Ovary (tissue), 9 donors: ENCODE data around the gene SELENON. TPM values are rescaled to one million over a fixed set of nuclear protein-coding genes. Genes with fewer than 3 reads are reported as not detected.

ENCODE experiments used
- DNase-seq, 5 donors: peaks; one replicate each; pipeline ENCODE4 v3.0.0-alpha.2; 2019 to 2020
- H3K27ac ChIP-seq, 2 donors: fragments of 200-600 bp; one replicate each; pipeline versions ENCODE4 v1.5.1 to v1.8.0; 2019 to 2022
- H3K27me3 ChIP-seq: fragments of 200-600 bp; one replicate; pipeline ENCODE4 v1.8.0; 2022
- H3K36me3 ChIP-seq: fragments of 200-600 bp; sonication (generic); one replicate; pipeline ENCODE4 v1.5.1; 2019
- H3K4me1 ChIP-seq: one replicate; pipeline ENCODE4 v1.8.1; 2013; ENCODE audit warnings: mild to moderate bottlenecking, moderate library complexity; ENCODE audit not compliant: insufficient read depth
- H3K4me3 ChIP-seq: fragments of 200-600 bp; sonication (generic); one replicate; pipeline ENCODE4 v1.5.1; 2017
- H3K9me3 ChIP-seq, 2 donors: fragments of 200-600 bp in 1 of 2; sonication (generic) in 1 of 2; one replicate each; pipeline versions ENCODE4 v1.5.1 to v1.8.1; 2013 to 2019; ENCODE audit warnings: mild to moderate bottlenecking in 1 of 2, moderate library complexity in 1 of 2
- EP300 ChIP-seq: sonication (generic); formaldehyde crosslinking; IDR thresholded peaks from one replicate; pipeline ENCODE4 v1.6.1; 2017; ENCODE audit warnings: antibody characterized with exemption
- POLR2A ChIP-seq: fragments of 450-650 bp; IDR thresholded peaks from one replicate; pipeline ENCODE4 v1.6.1; 2017; ENCODE audit warnings: antibody characterized with exemption, mild to moderate bottlenecking, moderate library complexity
- WGBS, 3 donors: extraction: QIAGEN DNeasy Blood & Tissue Kit in 1 of 3; methylation state at CpG; one replicate each; pipeline versions ENCODE4 v1.1.5 to v1.1.7; 2013 to 2017; 5-methylcytosine and 5-hydroxymethylcytosine counted together
- intact Hi-C, 4 donors: fragments of 100-400 bp; cut with DNase I; formaldehyde crosslinking; loops; one replicate each; pipeline versions ENCODE4 v1.11.0 to v1.15.1; 2022 to 2023
- polyA plus RNA-seq, 2 donors: library from polyadenylated mRNA; stranded (reverse); fragments of 200-250 nt in 1 of 2; fragments of 350-450 nt in 1 of 2; fragmentation: Illumina TruSeq in 1 of 2; extraction: RNeasy Lipid Tissue Mini Kit (QIAGEN cat#74804) in 1 of 2; gene quantifications; one replicate each; pipeline ENCODE4 v1.2.3, GENCODE V29; 2013 to 2014
- total RNA-seq, 7 donors: library from RNA; depleted of rRNA in 2 of 7; stranded (reverse); fragments of >200 nt in 2 of 7; fragmentation: NEBNext Ultra II Directional in 3 of 7; extraction: Animal tissue kit (Norgen Biotek cat#: 25700) in 3 of 7; gene quantifications; one replicate each; pipeline versions ENCODE4 v1.1.0 to v1.2.4, GENCODE V29; 2016 to 2023
- TF ChIP-seq, protein P1 (sequence below), 3 donors: fragments of 450-650 bp in 2 of 3; fragments of 200-600 bp in 1 of 3; IDR thresholded peaks; one replicate each; pipeline versions ENCODE4 v1.5.1 to v1.8.0; 2016 to 2022; ENCODE audit warnings: antibody characterized with exemption in 3 of 3, mild to moderate bottlenecking in 1 of 3
- donor health status: DM: no; HTN: no; CAD: no; lungs with moderate emphysema.
- donor health status: DM: no; HTN: no; CAD: no.
- donor health status: Bipolar disorder and iron deficiency.
- donor health status: DM: yes; HTN: yes; CAD: no.
- donor health status: DM: no; HTN: no; CAD: no.
- donor health status: DM: yes; HTN: yes; CAD: no.

Gene SELENON
- total and polyA plus RNA-seq, 9 donors = 13.9 to 139 (median 66.3) TPM

DNA sequence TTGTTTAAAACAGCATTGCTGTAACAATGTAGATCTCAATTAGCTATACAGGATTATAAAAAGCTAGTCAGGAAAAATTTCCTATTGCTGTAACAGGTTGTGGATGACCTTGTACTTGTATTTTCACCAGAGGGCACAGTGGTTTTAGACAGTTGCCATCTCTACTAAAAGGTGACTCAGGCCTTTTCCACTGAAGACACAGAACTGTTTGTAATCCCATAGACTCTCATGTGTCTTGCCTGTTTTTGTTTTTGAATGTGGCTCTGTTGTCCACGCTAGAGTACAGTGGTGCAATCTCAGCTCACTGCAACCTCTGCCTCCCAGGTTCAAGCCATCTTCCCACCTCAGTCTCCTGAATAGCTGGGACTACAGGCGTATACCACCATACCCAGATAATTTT lies 25.6 kb downstream of the SELENON start:
- 88 to 91% (median 91%) methylated on average over 2 of the region's 2 CpGs for WGBS, 3 donors
- H3K27me3 ChIP-seq = no peaks in the 10 kb centered on the region
- no peaks in the 10 kb centered on the region for H3K36me3 ChIP-seq
- no peak overlapping the region for H3K4me3 ChIP-seq
- intact Hi-C loops = loop anchor here in 2 of 4 donors (10.0 kb wide), 2 partner anchors 49 to 179 kb away; partner anchors contain the start of gene PAQR7 (in 2 of the 2)
- no peak overlapping the region for H3K27ac ChIP-seq
- H3K9me3 ChIP-seq = no peaks in the 10 kb centered on the region
- TF ChIP-seq EP300 (no peak), POLR2A (no peak)
- TF ChIP-seq, protein P1, sequence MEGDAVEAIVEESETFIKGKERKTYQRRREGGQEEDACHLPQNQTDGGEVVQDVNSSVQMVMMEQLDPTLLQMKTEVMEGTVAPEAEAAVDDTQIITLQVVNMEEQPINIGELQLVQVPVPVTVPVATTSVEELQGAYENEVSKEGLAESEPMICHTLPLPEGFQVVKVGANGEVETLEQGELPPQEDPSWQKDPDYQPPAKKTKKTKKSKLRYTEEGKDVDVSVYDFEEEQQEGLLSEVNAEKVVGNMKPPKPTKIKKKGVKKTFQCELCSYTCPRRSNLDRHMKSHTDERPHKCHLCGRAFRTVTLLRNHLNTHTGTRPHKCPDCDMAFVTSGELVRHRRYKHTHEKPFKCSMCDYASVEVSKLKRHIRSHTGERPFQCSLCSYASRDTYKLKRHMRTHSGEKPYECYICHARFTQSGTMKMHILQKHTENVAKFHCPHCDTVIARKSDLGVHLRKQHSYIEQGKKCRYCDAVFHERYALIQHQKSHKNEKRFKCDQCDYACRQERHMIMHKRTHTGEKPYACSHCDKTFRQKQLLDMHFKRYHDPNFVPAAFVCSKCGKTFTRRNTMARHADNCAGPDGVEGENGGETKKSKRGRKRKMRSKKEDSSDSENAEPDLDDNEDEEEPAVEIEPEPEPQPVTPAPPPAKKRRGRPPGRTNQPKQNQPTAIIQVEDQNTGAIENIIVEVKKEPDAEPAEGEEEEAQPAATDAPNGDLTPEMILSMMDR (IDR thresholded peaks at IDR 0.05) = no peak
- peaks cover 8% of the 10 kb centered on the region for H3K4me1 ChIP-seq
- no peak for DNase-seq

DNA sequence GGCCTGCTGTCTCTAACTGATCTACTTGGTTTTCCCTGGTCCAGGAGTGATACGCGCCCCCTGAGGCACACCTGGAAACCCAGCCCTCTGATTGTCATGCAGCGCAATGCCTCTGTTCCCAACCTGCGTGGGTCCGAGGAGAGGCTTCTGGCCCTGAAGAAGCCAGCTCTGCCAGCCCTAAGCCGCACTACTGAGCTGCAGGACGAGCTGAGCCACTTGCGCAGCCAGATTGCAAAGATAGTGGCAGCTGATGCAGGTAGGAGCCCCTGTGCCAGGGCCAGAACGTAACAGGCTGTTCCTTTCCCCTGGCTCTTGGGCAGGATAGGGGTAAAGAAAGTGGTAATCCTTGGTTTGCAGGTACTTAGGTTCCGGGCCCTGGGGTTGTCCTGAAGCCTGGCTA lies 26.6 kb downstream of the SELENON start:
- TF ChIP-seq, protein P1 (IDR thresholded peaks at IDR 0.05) = no peak
- TF ChIP-seq EP300 = no peak
- no peak for TF ChIP-seq POLR2A
- DNase-seq = no peak
- no peaks in the 10 kb centered on the region for H3K9me3 ChIP-seq
- H3K4me1 ChIP-seq = peaks cover 2% of the 10 kb centered on the region
- 92 to 100% (median 92%) methylated on average over 6 to 10 of the region's 10 CpGs for WGBS, 3 donors
- no peaks in the 10 kb centered on the region for H3K27me3 ChIP-seq
- intact Hi-C loops = loop anchor here in 2 of 4 donors (10.0 kb wide), 2 partner anchors 48 to 178 kb away; partner anchors contain the start of gene PAQR7 (in 2 of the 2)
- H3K27ac ChIP-seq = no peak overlapping the region
- H3K36me3 ChIP-seq = no peaks in the 10 kb centered on the region
- H3K4me3 ChIP-seq = no peak overlapping the region

DNA sequence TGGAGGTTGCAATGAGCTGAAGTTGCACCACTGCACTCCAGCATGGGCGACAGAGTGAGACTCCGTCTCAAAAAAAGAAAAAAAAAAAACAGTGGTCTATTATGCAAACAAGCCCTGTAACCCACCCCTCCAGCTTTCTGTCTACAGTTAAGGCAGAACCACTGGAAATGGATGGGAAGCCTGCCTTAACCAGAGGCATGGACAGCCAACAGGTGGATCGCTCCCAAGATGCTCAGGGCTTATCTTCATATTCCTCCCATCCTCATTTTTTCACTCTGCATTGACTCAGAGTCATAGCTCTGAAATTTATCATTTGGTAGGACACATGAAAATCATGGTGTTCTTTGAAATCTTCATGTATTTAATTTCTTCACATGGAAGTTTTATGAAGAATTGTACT lies 28.5 kb downstream of the SELENON start:
- 57 to 65% (median 64%) methylated on average over 3 of the region's 3 CpGs for WGBS, 3 donors
- no peak for DNase-seq
- no peaks in the 10 kb centered on the region for H3K4me1 ChIP-seq
- intact Hi-C loops = loop anchor here in 2 of 4 donors (10.0 kb wide), 2 partner anchors 46 to 176 kb away; partner anchors contain the start of gene PAQR7 (in 2 of the 2)
- TF ChIP-seq POLR2A (no peak), EP300 (no peak)
- TF ChIP-seq, protein P1 (IDR thresholded peaks at IDR 0.05) = no peak
- H3K27me3 ChIP-seq = no peaks in the 10 kb centered on the region
- no peaks in the 10 kb centered on the region for H3K9me3 ChIP-seq
- H3K27ac ChIP-seq = no peak overlapping the region
- no peaks in the 10 kb centered on the region for H3K36me3 ChIP-seq
- H3K4me3 ChIP-seq = no peak overlapping the region

DNA sequence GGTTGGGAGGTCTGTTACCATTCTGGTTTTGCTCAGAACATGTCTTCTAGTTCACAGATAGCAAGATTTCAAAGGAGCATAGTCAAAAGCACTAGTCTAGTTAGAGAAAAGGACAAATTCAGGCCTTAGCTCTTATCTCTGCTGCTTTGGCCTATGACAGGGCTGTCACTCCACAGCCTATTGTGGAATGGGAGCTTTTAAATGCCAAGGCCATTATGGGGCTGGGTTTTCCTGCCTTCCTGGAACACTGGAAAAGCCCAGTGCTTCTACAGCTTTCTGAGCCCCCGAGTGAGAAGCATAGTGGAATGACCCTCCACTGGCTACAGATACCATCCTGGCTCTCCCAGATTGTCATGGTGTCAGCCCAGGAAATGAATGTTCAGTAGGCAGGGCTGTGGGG lies 29.1 kb downstream of the SELENON start:
- no peak overlapping the region for H3K27ac ChIP-seq
- no peaks in the 10 kb centered on the region for H3K9me3 ChIP-seq
- TF ChIP-seq POLR2A (no peak), EP300 (no peak)
- TF ChIP-seq, protein P1 (IDR thresholded peaks at IDR 0.05) = no peak
- DNase-seq = no peak
- H3K36me3 ChIP-seq = no peaks in the 10 kb centered on the region
- intact Hi-C loops = loop anchor here in 2 of 4 donors (10.0 kb wide), 2 partner anchors 46 to 176 kb away; partner anchors contain the start of gene PAQR7 (in 2 of the 2)
- WGBS, 3 donors = 49 to 73% (median 71%) methylated on average over 1 of the region's 1 CpG
- no peaks in the 10 kb centered on the region for H3K4me1 ChIP-seq
- H3K4me3 ChIP-seq = no peak overlapping the region
- H3K27me3 ChIP-seq = no peaks in the 10 kb centered on the region
